Naive thymus-derived CD4-positive, alpha-beta T cell (primary cell): Measurements from ENCODE around the gene AATK. TPM values are rescaled to one million over a fixed set of nuclear protein-coding genes. Genes with fewer than 3 reads are reported as not detected.

Experiments used
- ATAC-seq: fragments of 150-1000 bp; cut with Tn5 transposase; 2 replicates; pipeline ENCODE4 v1.10.0; 2021; ENCODE audit warnings: mild to moderate bottlenecking, moderate library complexity
- CTCF ChIA-PET: fragments of 350-600 bp; sonication (Branson Sonifier 250); formaldehyde crosslinking; loops from one replicate; lab custom pipeline; 2021; ENCODE audit warnings: antibody characterized with exemption; lab: Charles Lee
- POLR2A ChIA-PET: fragments of 350-600 bp; sonication (Branson Sonifier 250); formaldehyde crosslinking; loops from one replicate; lab custom pipeline; 2021; ENCODE audit warnings: antibody characterized with exemption, inconsistent platforms; lab: Charles Lee
- DNase-seq, 9 donors: peaks; one replicate each; pipeline versions ENCODE4 v3.0.0 to v3.0.0-alpha.2; 2020 to 2022; ENCODE audit warnings: mixed read lengths in 1 of 9
- H3K27ac ChIP-seq: one replicate; pipeline ENCODE4 v1.7.0; 2013; ENCODE audit warnings: mild to moderate bottlenecking, low read depth, low read length, moderate library complexity
- H3K27me3 ChIP-seq, 2 donors: one replicate each; pipeline ENCODE4 v1.7.0; 2013; ENCODE audit warnings: low read length in 2 of 2, mild to moderate bottlenecking in 2 of 2, moderate library complexity in 2 of 2; ENCODE audit not compliant: control insufficient read depth in 2 of 2, insufficient read depth in 2 of 2
- H3K36me3 ChIP-seq, 3 experiments: 1 replicate in 2 of 3; 2 replicates in 1 of 3; pipeline ENCODE4 v1.7.0; 2013; ENCODE audit warnings: low read length in 3 of 3, mild to moderate bottlenecking in 3 of 3, moderate library complexity in 1 of 3; ENCODE audit not compliant: insufficient read depth in 3 of 3, control insufficient read depth in 2 of 3
- H3K4me1 ChIP-seq, 2 donors: one replicate each; pipeline ENCODE4 v1.7.0; 2013; ENCODE audit warnings: low read length in 2 of 2, mild to moderate bottlenecking in 2 of 2, moderate library complexity in 1 of 2; ENCODE audit not compliant: control insufficient read depth in 2 of 2, insufficient read depth in 2 of 2
- H3K4me3 ChIP-seq: 2 replicates; pipeline ENCODE4 v1.7.0; 2013; ENCODE audit warnings: mild to moderate bottlenecking, low read length
- H3K9me3 ChIP-seq, 3 experiments: 1 replicate in 2 of 3; 2 replicates in 1 of 3; pipeline ENCODE4 v1.7.0; 2013; ENCODE audit warnings: low read length in 3 of 3; ENCODE audit not compliant: control insufficient read depth in 2 of 3
- H3K27ac Mint-ChIP-seq, 9 donors: one replicate each; pipeline ENCODE4 v1.8.0; 2020 to 2022; ENCODE audit warnings: mixed read lengths in 9 of 9, mild to moderate bottlenecking in 8 of 9, moderate library complexity in 5 of 9, inconsistent platforms in 2 of 9
- H3K27me3 Mint-ChIP-seq, 5 donors: one replicate each; pipeline ENCODE4 v1.8.0; 2021 to 2022; ENCODE audit warnings: mixed read lengths in 5 of 5, mild to moderate bottlenecking in 1 of 5
- H3K36me3 Mint-ChIP-seq, 5 donors: one replicate each; pipeline ENCODE4 v1.8.0; 2020 to 2022; ENCODE audit warnings: mixed read lengths in 5 of 5, mild to moderate bottlenecking in 3 of 5, inconsistent platforms in 1 of 5
- H3K4me1 Mint-ChIP-seq, 7 donors: one replicate each; pipeline ENCODE4 v1.8.0; 2020 to 2022; ENCODE audit warnings: mixed read lengths in 7 of 7, mild to moderate bottlenecking in 3 of 7, inconsistent platforms in 1 of 7
- H3K4me3 Mint-ChIP-seq, 10 donors: one replicate each; pipeline ENCODE4 v1.8.0; 2020 to 2022; ENCODE audit warnings: mild to moderate bottlenecking in 10 of 10, mixed read lengths in 10 of 10, moderate library complexity in 6 of 10, inconsistent platforms in 2 of 10
- H3K9me3 Mint-ChIP-seq, 11 donors: one replicate each; pipeline ENCODE4 v1.8.0; 2020 to 2022; ENCODE audit warnings: mixed read lengths in 11 of 11, mild to moderate bottlenecking in 4 of 11, inconsistent platforms in 1 of 11, moderate library complexity in 1 of 11
- intact Hi-C, 2 donors: fragments of 100-400 bp; cut with micrococcal nuclease; formaldehyde crosslinking; loops; one replicate each; pipeline ENCODE4 v1.15.1; 2023
- polyA plus RNA-seq, 2 donors: library from polyadenylated mRNA; unstranded; fragments of 300-500 nt; fragmentation: Illumina TruSeq; gene quantifications; one replicate each; pipeline ENCODE4 v1.2.3, GENCODE V29; 2021
- total RNA-seq, 6 experiments: library from RNA in 5 of 6; stranded (reverse) in 5 of 6; gene quantifications; 1 replicate in 5 of 6; 2 replicates in 1 of 6; pipeline ENCODE4 v1.2.3 and lab custom pipeline; 2021 to 2026

AATK gene
- total and polyA plus RNA-seq, 7 experiments from 2014 or later: 0.46 to 10.4 (median 1.4) TPM; not detected in 2

- Mint-ChIP-seq H3K4me3 (no peak overlapping the region), H3K36me3 (no peaks in the 10 kb centered on the region), H3K4me1 (peaks cover 0 to 2% (median 0%) of the 10 kb centered on the region in 7 donors), H3K27me3 (no peaks in the 10 kb centered on the region), H3K27ac (no peak overlapping the region), H3K9me3 (no peaks in the 10 kb centered on the region)
- Histone ChIP-seq H3K36me3 (no peaks in the 10 kb centered on the region), H3K4me1 (no peaks in the 10 kb centered on the region), H3K27ac (no peak overlapping the region), H3K4me3 (no peak overlapping the region), H3K9me3 (no peaks in the 10 kb centered on the region), H3K27me3 (no peaks in the 10 kb centered on the region)
- ATAC-seq (no peak), DNase-seq (no peak)
- intact Hi-C loops: no loop called here
- ChIA-PET CTCF (no interaction called here), POLR2A (no interaction called here)
These were observed 38.9 kb downstream of the AATK start for GRCh38 chr17:81127133-81127455.

GRCh38 chr17:81126281-81127132 is 39.5 kb downstream of the AATK start:
- DNase-seq (no peak), ATAC-seq (no peak)
- H3K27ac ChIP-seq: no peak overlapping the region
- Mint-ChIP-seq H3K27me3 (no peaks in the 10 kb centered on the region), H3K27ac (no peak overlapping the region), H3K4me1 (peaks cover 0 to 2% (median 0%) of the 10 kb centered on the region in 7 donors), H3K4me3 (no peak overlapping the region), H3K9me3 (no peaks in the 10 kb centered on the region), H3K36me3 (no peaks in the 10 kb centered on the region)
- ChIA-PET CTCF (no interaction called here), POLR2A (no interaction called here)
- H3K9me3 ChIP-seq: no peaks in the 10 kb centered on the region
- H3K27me3 ChIP-seq: no peaks in the 10 kb centered on the region
- H3K36me3 ChIP-seq: no peaks in the 10 kb centered on the region
- intact Hi-C loops: no loop called here
- no peaks in the 10 kb centered on the region for H3K4me1 ChIP-seq
- no peak overlapping the region for H3K4me3 ChIP-seq

GRCh38 chr17:81125573-81126081 is 40.4 kb downstream of the AATK start:
- H3K4me1 Mint-ChIP-seq: peaks cover 0 to 2% (median 0%) of the 10 kb centered on the region in 7 donors
- ChIA-PET POLR2A (no interaction called here), CTCF (no interaction called here)
- intact Hi-C loops: no loop called here
- H3K4me3 ChIP-seq: no peak overlapping the region
- H3K36me3 ChIP-seq: no peaks in the 10 kb centered on the region
- no peaks in the 10 kb centered on the region for H3K4me1 ChIP-seq
- no peak overlapping the region for H3K27ac Mint-ChIP-seq
- H3K27me3 ChIP-seq: no peaks in the 10 kb centered on the region
- H3K9me3 Mint-ChIP-seq: no peaks in the 10 kb centered on the region
- no peak overlapping the region for H3K4me3 Mint-ChIP-seq
- no peak overlapping the region for H3K27ac ChIP-seq
- ATAC-seq: no peak
- H3K27me3 Mint-ChIP-seq: no peaks in the 10 kb centered on the region
- no peaks in the 10 kb centered on the region for H3K36me3 Mint-ChIP-seq
- no peak for DNase-seq
- no peaks in the 10 kb centered on the region for H3K9me3 ChIP-seq

GRCh38 chr17:81124377-81124776 is 41.6 kb downstream of the AATK start:
- no peaks in the 10 kb centered on the region for H3K36me3 Mint-ChIP-seq
- ChIA-PET POLR2A (no interaction called here), CTCF (no interaction called here)
- Histone ChIP-seq H3K4me3 (no peak overlapping the region), H3K4me1 (no peaks in the 10 kb centered on the region), H3K27me3 (no peaks in the 10 kb centered on the region), H3K27ac (no peak overlapping the region), H3K9me3 (no peaks in the 10 kb centered on the region), H3K36me3 (no peaks in the 10 kb centered on the region)
- DNase-seq: no peak
- intact Hi-C loops: no loop called here
- no peaks in the 10 kb centered on the region for H3K9me3 Mint-ChIP-seq
- H3K4me3 Mint-ChIP-seq: no peak overlapping the region
- no peak for ATAC-seq
- H3K27me3 Mint-ChIP-seq: no peaks in the 10 kb centered on the region
- H3K4me1 Mint-ChIP-seq: peaks cover 0 to 4% (median 0%) of the 10 kb centered on the region in 7 donors
- H3K27ac Mint-ChIP-seq: no peak overlapping the region

GRCh38 chr17:81123052-81124048 is 42.7 kb downstream of the AATK start:
- no peaks in the 10 kb centered on the region for H3K4me1 ChIP-seq
- intact Hi-C loops: no loop called here
- no peak overlapping the region for H3K27ac Mint-ChIP-seq
- H3K9me3 Mint-ChIP-seq: no peaks in the 10 kb centered on the region
- H3K27ac ChIP-seq: no peak overlapping the region
- DNase-seq (no peak), ATAC-seq (no peak)
- H3K36me3 ChIP-seq: no peaks in the 10 kb centered on the region
- H3K4me3 Mint-ChIP-seq: no peak overlapping the region
- peaks cover 0 to 4% (median 0%) of the 10 kb centered on the region in 7 donors for H3K4me1 Mint-ChIP-seq
- CTCF ChIA-PET: no interaction called here
- no peaks in the 10 kb centered on the region for H3K36me3 Mint-ChIP-seq
- no peaks in the 10 kb centered on the region for H3K27me3 Mint-ChIP-seq
- no peaks in the 10 kb centered on the region for H3K9me3 ChIP-seq
- H3K27me3 ChIP-seq: no peaks in the 10 kb centered on the region
- POLR2A ChIA-PET: no interaction called here
- no peak overlapping the region for H3K4me3 ChIP-seq

- DNase-seq (no peak), ATAC-seq (no peak)
- no peak overlapping the region for H3K4me3 Mint-ChIP-seq
- intact Hi-C loops: no loop called here
- peaks cover 0 to 4% (median 0%) of the 10 kb centered on the region in 7 donors for H3K4me1 Mint-ChIP-seq
- no peak overlapping the region for H3K27ac Mint-ChIP-seq
- no peaks in the 10 kb centered on the region for H3K27me3 Mint-ChIP-seq
- no peak overlapping the region for H3K27ac ChIP-seq
- H3K27me3 ChIP-seq: no peaks in the 10 kb centered on the region
- no peaks in the 10 kb centered on the region for H3K36me3 Mint-ChIP-seq
- H3K4me1 ChIP-seq: no peaks in the 10 kb centered on the region
- no peaks in the 10 kb centered on the region for H3K36me3 ChIP-seq
- no peaks in the 10 kb centered on the region for H3K9me3 ChIP-seq
- H3K4me3 ChIP-seq: no peak overlapping the region
- CTCF ChIA-PET: no interaction called here
- H3K9me3 Mint-ChIP-seq: no peaks in the 10 kb centered on the region
- POLR2A ChIA-PET: no interaction called here
These were observed 43.9 kb downstream of the AATK start for GRCh38 chr17:81121841-81122733.
